ENCODE data around the gene CPZ.

- TF ChIP-seq, protein P1, sequence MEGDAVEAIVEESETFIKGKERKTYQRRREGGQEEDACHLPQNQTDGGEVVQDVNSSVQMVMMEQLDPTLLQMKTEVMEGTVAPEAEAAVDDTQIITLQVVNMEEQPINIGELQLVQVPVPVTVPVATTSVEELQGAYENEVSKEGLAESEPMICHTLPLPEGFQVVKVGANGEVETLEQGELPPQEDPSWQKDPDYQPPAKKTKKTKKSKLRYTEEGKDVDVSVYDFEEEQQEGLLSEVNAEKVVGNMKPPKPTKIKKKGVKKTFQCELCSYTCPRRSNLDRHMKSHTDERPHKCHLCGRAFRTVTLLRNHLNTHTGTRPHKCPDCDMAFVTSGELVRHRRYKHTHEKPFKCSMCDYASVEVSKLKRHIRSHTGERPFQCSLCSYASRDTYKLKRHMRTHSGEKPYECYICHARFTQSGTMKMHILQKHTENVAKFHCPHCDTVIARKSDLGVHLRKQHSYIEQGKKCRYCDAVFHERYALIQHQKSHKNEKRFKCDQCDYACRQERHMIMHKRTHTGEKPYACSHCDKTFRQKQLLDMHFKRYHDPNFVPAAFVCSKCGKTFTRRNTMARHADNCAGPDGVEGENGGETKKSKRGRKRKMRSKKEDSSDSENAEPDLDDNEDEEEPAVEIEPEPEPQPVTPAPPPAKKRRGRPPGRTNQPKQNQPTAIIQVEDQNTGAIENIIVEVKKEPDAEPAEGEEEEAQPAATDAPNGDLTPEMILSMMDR (IDR thresholded peaks at IDR 0.05) = no peak
- no peak for TF ChIP-seq EZH2 (IDR thresholded peaks at IDR 0.05; ENCODE audit: borderline replicate concordance, insufficient read depth, low read depth, low read length, poor library complexity, severe bottlenecking)
These were observed 16.3 kb downstream of the CPZ start for GRCh38 chr4:8608714-8609391.
